ENCODE data around the gene HSPB1.

The HSPB1 gene

GRCh38 chr7:76337147-76337546, 34.7 kb downstream of the HSPB1 start:
- no peak for DNase-seq

GRCh38 chr7:76338298-76339084, 36.0 kb downstream of the HSPB1 start:
- no peak for DNase-seq

DNA sequence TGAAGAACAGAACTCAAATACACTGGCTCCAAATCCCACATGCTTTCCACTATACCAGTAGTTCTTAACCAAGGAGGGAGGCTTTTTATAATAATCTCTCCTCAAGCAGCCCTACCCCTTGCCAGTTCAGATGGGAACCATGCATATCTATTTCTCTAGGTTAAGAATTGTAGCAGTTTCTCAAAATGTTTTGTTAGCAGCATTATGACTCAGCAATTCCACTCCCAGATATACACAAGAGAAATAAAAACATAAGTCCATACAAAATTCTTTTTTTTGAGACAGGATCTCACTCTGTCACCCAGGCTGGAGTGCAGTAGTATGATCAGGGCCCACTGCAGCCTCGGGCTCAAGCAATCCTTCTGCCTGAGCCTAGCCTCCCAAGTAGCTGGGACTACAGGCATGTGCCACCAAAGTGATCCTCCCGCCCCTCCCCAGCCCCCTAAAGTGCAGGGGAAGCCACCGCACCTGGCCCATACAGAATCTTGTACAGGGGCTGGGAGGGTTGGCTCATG, 38.2 kb downstream of the HSPB1 start:
- no peak for DNase-seq

DNA sequence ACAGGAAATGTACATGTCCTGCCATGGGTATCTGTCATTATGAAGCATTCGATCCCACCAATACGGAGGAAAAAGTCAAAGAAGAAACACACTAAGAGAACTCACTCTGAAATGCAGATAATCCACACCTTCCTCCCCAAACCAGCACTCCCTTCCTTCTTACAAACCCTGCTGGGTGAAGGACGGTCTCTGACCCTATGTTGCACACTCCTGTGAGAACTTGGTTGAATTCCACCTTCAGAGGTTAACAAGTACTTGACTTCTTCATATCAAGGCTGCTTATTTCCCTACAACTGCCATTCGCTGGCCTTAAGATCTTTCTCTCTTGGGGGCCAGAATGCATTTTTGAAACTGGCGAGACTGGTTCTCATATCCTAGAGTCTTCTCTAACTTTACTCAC, 39.7 kb downstream of the HSPB1 start:
- DNase-seq = no peak

- no peak for DNase-seq
Observed at GRCh38 chr7:76343294-76343930, 40.9 kb downstream of the HSPB1 start.

DNA sequence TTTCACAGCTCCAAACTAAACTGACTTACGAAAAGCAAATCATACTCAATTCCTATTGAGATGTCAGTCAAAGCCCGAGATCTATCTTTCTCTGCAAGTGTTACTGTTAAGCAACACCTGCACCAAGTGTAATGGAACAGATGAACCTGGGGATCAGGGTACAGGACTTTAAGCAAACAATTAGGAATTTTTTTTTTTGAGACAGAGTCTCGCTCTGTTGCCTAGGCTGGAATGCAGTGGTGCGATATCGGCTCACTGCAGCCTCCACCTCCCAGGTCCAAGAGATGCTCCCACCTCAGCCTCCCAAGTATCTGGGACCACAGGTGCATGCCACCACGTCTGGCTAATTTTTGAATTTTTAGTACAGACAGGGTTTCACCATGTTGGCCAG, 41.5 kb downstream of the HSPB1 start:
- DNase-seq = no peak

- no peak for DNase-seq
Observed at GRCh38 chr7:76346097-76346496, 43.6 kb downstream of the HSPB1 start.

DNA sequence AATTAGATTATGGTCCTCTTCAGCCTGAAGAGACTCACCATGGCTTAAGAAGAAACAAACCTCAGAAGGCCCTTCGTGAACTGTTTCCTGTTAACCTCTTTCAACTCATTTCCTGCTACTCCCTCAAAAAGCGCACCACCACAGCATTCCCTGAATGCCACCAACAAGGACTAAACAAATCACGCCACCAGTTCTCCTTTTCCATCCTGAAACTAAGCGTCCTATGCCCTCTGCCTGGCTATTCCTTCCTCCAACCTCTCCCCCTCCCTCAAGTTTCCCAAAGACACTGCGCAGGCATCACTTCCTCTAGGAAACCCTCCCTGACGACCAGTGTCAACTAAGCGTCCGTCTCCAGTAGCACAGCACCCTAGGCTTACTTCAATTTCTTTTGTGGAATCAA, 44.3 kb downstream of the HSPB1 start:
- DNase-seq = no peak

DNA sequence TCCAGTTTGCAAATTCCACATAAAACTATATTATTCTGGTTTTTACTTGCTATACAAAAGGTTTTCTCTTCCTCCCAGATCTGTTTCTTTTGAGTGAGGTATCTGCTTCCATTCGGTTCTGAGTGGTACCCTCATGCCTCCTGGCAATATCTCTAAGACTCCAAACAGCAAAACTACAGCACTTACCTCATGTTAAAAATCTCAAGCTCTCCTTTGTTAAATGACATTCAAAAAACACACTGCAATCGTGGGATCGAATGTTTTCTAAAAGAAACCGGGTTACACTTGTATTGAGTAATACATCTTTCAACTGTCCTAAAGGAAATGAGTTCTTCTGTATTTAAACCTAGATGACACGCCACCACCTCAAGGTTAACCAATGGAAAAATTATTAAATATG, 45.2 kb downstream of the HSPB1 start:
- DNase-seq = no peak

- no peak for DNase-seq
Observed at GRCh38 chr7:76349313-76349885, 46.9 kb downstream of the HSPB1 start.

DNA sequence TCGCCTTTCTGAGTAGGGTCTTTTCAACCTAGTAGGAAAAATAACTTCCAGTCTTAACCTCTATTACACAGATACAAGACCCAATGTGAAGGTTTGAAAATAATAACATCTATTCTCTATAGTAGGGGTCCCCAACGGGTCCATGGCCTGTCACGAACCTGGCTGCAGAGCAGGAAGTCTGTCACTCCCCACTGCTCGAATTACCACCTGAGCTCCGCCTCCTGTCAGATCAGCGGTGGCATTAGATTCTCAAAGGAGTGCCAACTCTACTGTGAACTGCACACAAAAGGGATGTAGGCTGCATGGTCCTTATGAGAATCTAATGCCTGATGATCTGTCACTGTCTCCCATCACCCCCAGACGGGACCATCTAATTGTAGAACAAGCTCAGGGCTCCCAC, 48.9 kb downstream of the HSPB1 start:
- no peak for DNase-seq

GRCh38 chr7:76352193-76352592, 49.7 kb downstream of the HSPB1 start:
- DNase-seq = no peak

DNA sequence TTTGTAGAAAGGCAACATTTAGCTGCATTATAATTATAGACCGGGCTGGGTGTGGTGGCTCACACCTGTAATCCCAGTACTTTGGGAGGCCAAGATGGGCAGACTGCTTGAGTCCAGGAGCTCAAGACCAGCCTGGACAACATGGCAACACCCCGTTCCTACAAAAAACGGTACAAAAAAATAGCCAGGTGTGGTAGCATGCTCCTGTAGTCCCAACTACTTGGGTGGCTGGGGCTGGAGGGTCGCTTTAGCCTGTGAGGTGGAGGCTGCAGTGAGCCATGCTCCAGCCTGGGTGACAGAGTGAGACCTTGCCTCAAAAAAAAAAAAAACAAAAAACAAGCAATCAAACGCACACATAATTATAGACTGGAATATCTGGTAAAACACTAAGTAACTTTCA, 51.3 kb downstream of the HSPB1 start:
- DNase-seq = no peak
